HepG2 (cell line): ENCODE results near the gene MPC1. TPM values are rescaled to one million over a fixed set of nuclear protein-coding genes. Genes with fewer than 3 reads are reported as not detected.

ENCODE experiments used
- ATAC-seq: fragments of 200-7000 bp; cut with Tn5 transposase; 3 replicates; pipeline ENCODE4 v1.9.1; 2020; ENCODE audit warnings: mild to moderate bottlenecking, moderate library complexity
- BruUV-seq: library from RNA; stranded (reverse); fragments of 400-500 nt; replicated peaks from 2 replicates; lab custom pipeline; 2021; lab: Mats Ljungman, UMichigan
- CTCF ChIA-PET: fragments of 300-600 bp; formaldehyde crosslinking; extraction: SDS; loops from one replicate; lab custom pipeline; 2021; ENCODE audit warnings: low total read pairs, inconsistent platforms, low intra/inter-chr PET ratio; lab: Yijun Ruan, JAX
- POLR2A ChIA-PET: fragments of 350-600 bp; sonication (Branson Sonifier 250); formaldehyde crosslinking; loops from one replicate; lab custom pipeline; 2020; ENCODE audit warnings: antibody characterized with exemption, inconsistent platforms; lab: Yijun Ruan, JAX
- DNase-seq: peaks from one replicate; pipeline ENCODE4 v3.0.0-alpha.2; 2015; ENCODE audit warnings: low spot score
- FAIRE-seq: peaks from 3 replicates; lab custom pipeline; 2011; peaks lifted over from hg19 to GRCh38; lab: Jason Lieb, UNC
- H2AFZ ChIP-seq: one replicate; pipeline ENCODE4 v1.6.1; 2011; ENCODE audit warnings: low read length, inconsistent platforms
- H3K27ac ChIP-seq: fragments of 300-600 bp; 3 replicates; pipeline ENCODE4 v1.8.0; 2011; ENCODE audit warnings: mixed run types, mild to moderate bottlenecking, mixed read lengths, low read length, inconsistent platforms; ENCODE audit not compliant: insufficient read depth; ENCODE audit errors: extremely low read length
- H3K27me3 ChIP-seq, 2 experiments: fragments of 200-600 bp in 1 of 2; 2 replicates in 1 of 2; 3 replicates in 1 of 2; pipeline versions ENCODE4 v1.6.0 to v1.8.0; 2011; ENCODE audit warnings: low read length in 2 of 2, mild to moderate bottlenecking in 2 of 2, moderate library complexity in 2 of 2, inconsistent platforms in 1 of 2; ENCODE audit not compliant: insufficient read depth in 2 of 2, control insufficient read depth in 1 of 2
- H3K36me3 ChIP-seq, 2 experiments: fragments of 200-600 bp in 1 of 2; replicated peaks in 1 of 2; 2 replicates in 1 of 2; 3 replicates in 1 of 2; pipeline versions ENCODE4 v1.5.1 to v1.8.0; 2011; ENCODE audit warnings: low read length in 2 of 2, inconsistent platforms in 1 of 2; ENCODE audit not compliant: insufficient read depth in 2 of 2, control insufficient read depth in 1 of 2
- H3K4me1 ChIP-seq: 2 replicates; pipeline ENCODE4 v1.5.1; 2012; ENCODE audit warnings: low read length, inconsistent platforms; ENCODE audit not compliant: insufficient read depth
- H3K4me2 ChIP-seq: 2 replicates; pipeline ENCODE4 v1.6.0; 2011; ENCODE audit warnings: low read depth, low read length, inconsistent platforms
- H3K4me3 ChIP-seq, 3 experiments: fragments of 200-600 bp in 1 of 3; sonication (generic), shearing (Covaris generic) in 1 of 3; replicated peaks in 1 of 3; 2 replicates each; pipeline ENCODE4 v1.5.1; 2011 to 2016; ENCODE audit warnings: low read length in 3 of 3, inconsistent platforms in 2 of 3, low read depth in 2 of 3, mild to moderate bottlenecking in 2 of 3, control low read depth in 1 of 3, mixed read lengths in 1 of 3; ENCODE audit not compliant: insufficient read depth in 1 of 3
- H3K79me2 ChIP-seq: one replicate; pipeline ENCODE4 v1.6.1; 2011; ENCODE audit warnings: low read length, inconsistent platforms; ENCODE audit not compliant: insufficient read depth
- H3K9ac ChIP-seq: 2 replicates; pipeline ENCODE4 v1.6.0; 2011; ENCODE audit warnings: mild to moderate bottlenecking, low read depth, low read length, inconsistent platforms; ENCODE audit not compliant: insufficient read depth
- H3K9me3 ChIP-seq: 2 replicates; pipeline ENCODE4 v1.5.1; 2012; ENCODE audit warnings: mild to moderate bottlenecking, low read length
- H4K20me1 ChIP-seq: 2 replicates; pipeline ENCODE4 v1.6.0; 2011; ENCODE audit warnings: inconsistent platforms, mild to moderate bottlenecking, low read length, moderate library complexity; ENCODE audit not compliant: insufficient read depth
- GZF1 ChIP-seq: sonication (generic); formaldehyde crosslinking; IDR thresholded peaks from 2 replicates; pipeline ENCODE4 v1.5.1; 2020; ENCODE audit warnings: mild to moderate bottlenecking, missing genetic modification reagents
- ZFAT ChIP-seq: sonication (generic); formaldehyde crosslinking; conservative IDR thresholded peaks from 2 replicates; pipeline ENCODE4 v1.8.1; 2023; ENCODE audit warnings: missing genetic modification reagents, inconsistent platforms
- ZMAT3 ChIP-seq: sonication (generic); formaldehyde crosslinking; conservative IDR thresholded peaks from 2 replicates; pipeline ENCODE4 v1.7.0; 2021; ENCODE audit warnings: missing genetic modification reagents
- ZNF749 ChIP-seq: sonication (generic); formaldehyde crosslinking; IDR thresholded peaks from 2 replicates; pipeline ENCODE4 v1.8.0; 2022; ENCODE audit warnings: mild to moderate bottlenecking, missing genetic modification reagents, moderate library complexity, borderline replicate concordance
- ZNF83 ChIP-seq: sonication (generic); formaldehyde crosslinking; IDR thresholded peaks from 2 replicates; pipeline ENCODE4 v1.4.0; 2020; ENCODE audit warnings: missing genetic modification reagents, mild to moderate bottlenecking, borderline replicate concordance
- WGBS: methylation state at CpG from one replicate; pipeline ENCODE4 v1.1.6; 2017; ENCODE audit warnings: low lambda C conversion rate; 5-methylcytosine and 5-hydroxymethylcytosine counted together
- in situ Hi-C: cut with HindIII; loops from 2 replicates; pipeline ENCODE4 v1.10.0; 2017; ENCODE audit warnings: low pct_unique_long_range_greater_than_20kb; ENCODE audit not compliant: extremely low pct_ligation_motif_present
- intact Hi-C: fragments of 100-400 bp; cut with micrococcal nuclease; formaldehyde crosslinking; loops from one replicate; pipeline ENCODE4 v1.10.0; 2022; ENCODE audit not compliant: unreplicated experiment
- polyA plus RNA-seq, 8 experiments: library from polyadenylated mRNA; depleted of rRNA in 3 of 8; stranded (reverse) in 7 of 8; unstranded in 1 of 8; fragments of >200 nt; fragmentation: Illumina TruSeq in 4 of 8; extraction: Trizol in 4 of 8; gene quantifications; 2 replicates each; pipeline versions ENCODE4 v1.2.1 to v1.2.3, GENCODE V29; 2011 to 2016; ENCODE audit warnings: low read depth in 4 of 8, missing spikeins in 1 of 8, mixed read lengths in 1 of 8; ENCODE audit not compliant: insufficient read depth in 1 of 8
- total RNA-seq, 5 experiments: library from RNA; depleted of rRNA; stranded (reverse); fragments of >200 nt; fragmentation: Illumina TruSeq; extraction: Trizol; gene quantifications; 2 replicates each; pipeline ENCODE4 v1.2.3, GENCODE V29; 2016; ENCODE audit warnings: low read depth in 1 of 5
- TF ChIP-seq, protein P1 (sequence below): fragments of 450-650 bp; IDR thresholded peaks from 2 replicates; pipeline ENCODE4 v1.6.1; 2017; ENCODE audit warnings: mild to moderate bottlenecking
- TF ChIP-seq, protein P2 (sequence below): sonication (generic); formaldehyde crosslinking; IDR thresholded peaks from 2 replicates; pipeline ENCODE4 v1.5.1; 2020; ENCODE audit warnings: mild to moderate bottlenecking, missing genetic modification reagents, moderate library complexity

MPC1 gene
- total and polyA plus RNA-seq, 2 of the 13 experiments (the other 11 are each of a cell fraction or from before 2014, with no cell fraction given), result 189 to 214 TPM

DNA sequence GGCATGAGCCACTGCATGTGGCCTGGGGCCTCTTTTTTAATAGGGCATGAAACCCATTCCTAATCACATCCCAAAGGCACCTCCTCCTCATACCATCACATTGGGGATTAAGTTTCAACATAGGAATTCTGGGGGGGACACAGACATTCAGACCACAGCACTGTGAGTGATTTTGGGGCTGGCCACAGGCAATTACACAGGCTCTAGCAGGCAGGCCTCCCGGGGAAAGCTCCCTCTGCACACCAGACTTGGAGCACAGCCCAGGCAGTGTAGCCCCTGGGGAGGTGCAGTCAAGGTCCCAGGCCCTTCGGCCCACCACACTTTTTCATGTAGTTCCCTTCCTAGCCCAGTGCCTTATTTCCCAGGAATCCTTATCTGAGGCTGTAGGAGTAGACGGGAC, 45.9 kb downstream of the MPC1 start:
- no peak overlapping the region for H3K27ac ChIP-seq
- H3K27me3 ChIP-seq, result no peaks in the 10 kb centered on the region; a peak in 1 of 5 replicates
- in situ Hi-C loops, result no loop called here
- no peak for FAIRE-seq
- H3K4me3 ChIP-seq, result no peak overlapping the region
- 97% methylated on average over 3 of the region's 3 CpGs for WGBS
- peaks cover 40% of the 10 kb centered on the region for H4K20me1 ChIP-seq
- H3K4me2 ChIP-seq, result no peak overlapping the region
- H3K9ac ChIP-seq, result no peak overlapping the region
- H3K4me1 ChIP-seq, result peaks cover 45% of the 10 kb centered on the region
- no peak overlapping the region for H2AFZ ChIP-seq
- DNase-seq, result no peak
- no peaks in the 10 kb centered on the region for H3K9me3 ChIP-seq
- ChIA-PET POLR2A (interaction anchor here (1.4 kb wide), 1 partner anchor 45 kb away, joined by 5 read pairs; no protein-coding TSS in a partner anchor), CTCF (no interaction called here)
- intact Hi-C loops, result no loop called here
- peaks cover 17 to 55% of the 10 kb centered on the region in 2 experiments for H3K36me3 ChIP-seq
- TF ChIP-seq ZMAT3 (CRISPR knock-in tag) (no peak), ZFAT (CRISPR knock-in tag) (no peak), ZNF749 (CRISPR knock-in tag) (no peak), ZNF83 (CRISPR knock-in tag) (no peak), GZF1 (CRISPR knock-in tag) (no peak)
- TF ChIP-seq, protein P1, sequence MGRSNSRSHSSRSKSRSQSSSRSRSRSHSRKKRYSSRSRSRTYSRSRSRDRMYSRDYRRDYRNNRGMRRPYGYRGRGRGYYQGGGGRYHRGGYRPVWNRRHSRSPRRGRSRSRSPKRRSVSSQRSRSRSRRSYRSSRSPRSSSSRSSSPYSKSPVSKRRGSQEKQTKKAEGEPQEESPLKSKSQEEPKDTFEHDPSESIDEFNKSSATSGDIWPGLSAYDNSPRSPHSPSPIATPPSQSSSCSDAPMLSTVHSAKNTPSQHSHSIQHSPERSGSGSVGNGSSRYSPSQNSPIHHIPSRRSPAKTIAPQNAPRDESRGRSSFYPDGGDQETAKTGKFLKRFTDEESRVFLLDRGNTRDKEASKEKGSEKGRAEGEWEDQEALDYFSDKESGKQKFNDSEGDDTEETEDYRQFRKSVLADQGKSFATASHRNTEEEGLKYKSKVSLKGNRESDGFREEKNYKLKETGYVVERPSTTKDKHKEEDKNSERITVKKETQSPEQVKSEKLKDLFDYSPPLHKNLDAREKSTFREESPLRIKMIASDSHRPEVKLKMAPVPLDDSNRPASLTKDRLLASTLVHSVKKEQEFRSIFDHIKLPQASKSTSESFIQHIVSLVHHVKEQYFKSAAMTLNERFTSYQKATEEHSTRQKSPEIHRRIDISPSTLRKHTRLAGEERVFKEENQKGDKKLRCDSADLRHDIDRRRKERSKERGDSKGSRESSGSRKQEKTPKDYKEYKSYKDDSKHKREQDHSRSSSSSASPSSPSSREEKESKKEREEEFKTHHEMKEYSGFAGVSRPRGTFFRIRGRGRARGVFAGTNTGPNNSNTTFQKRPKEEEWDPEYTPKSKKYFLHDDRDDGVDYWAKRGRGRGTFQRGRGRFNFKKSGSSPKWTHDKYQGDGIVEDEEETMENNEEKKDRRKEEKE, result no peak
- TF ChIP-seq, protein P2, sequence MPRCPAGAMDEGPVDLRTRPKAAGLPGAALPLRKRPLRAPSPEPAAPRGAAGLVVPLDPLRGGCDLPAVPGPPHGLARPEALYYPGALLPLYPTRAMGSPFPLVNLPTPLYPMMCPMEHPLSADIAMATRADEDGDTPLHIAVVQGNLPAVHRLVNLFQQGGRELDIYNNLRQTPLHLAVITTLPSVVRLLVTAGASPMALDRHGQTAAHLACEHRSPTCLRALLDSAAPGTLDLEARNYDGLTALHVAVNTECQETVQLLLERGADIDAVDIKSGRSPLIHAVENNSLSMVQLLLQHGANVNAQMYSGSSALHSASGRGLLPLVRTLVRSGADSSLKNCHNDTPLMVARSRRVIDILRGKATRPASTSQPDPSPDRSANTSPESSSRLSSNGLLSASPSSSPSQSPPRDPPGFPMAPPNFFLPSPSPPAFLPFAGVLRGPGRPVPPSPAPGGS (CRISPR knock-in tag), result no peak
- TF ChIP-seq, all 625 proteins: peak for 0
- BruUV-seq, result no TSS peak
- no peak for ATAC-seq
- peaks cover 100% of the 10 kb centered on the region for H3K79me2 ChIP-seq
